Panc1 (cell line): ENCODE data around the gene GABRR1. TPM values are rescaled to one million over a fixed set of nuclear protein-coding genes. Genes with fewer than 3 reads are reported as not detected.

Experiments used
- ATAC-seq: fragments of 200-7000 bp; cut with Tn5 transposase; 2 replicates; pipeline ENCODE4 v1.9.1; 2020; ENCODE audit warnings: mild to moderate bottlenecking, moderate library complexity
- BruUV-seq: library from RNA; stranded (reverse); fragments of 400-500 nt; replicated peaks from 2 replicates; lab custom pipeline; 2021; lab: Mats Ljungman, UMichigan
- CTCF ChIA-PET: fragments of 300-600 bp; sonication (Branson Sonifier 250); formaldehyde crosslinking; loops from one replicate; lab custom pipeline; 2022; ENCODE audit warnings: antibody characterized with exemption; lab: Charles Lee
- POLR2A ChIA-PET: fragments of 300-600 bp; sonication (Branson Sonifier 250); formaldehyde crosslinking; loops from one replicate; lab custom pipeline; 2022; ENCODE audit warnings: antibody characterized with exemption; lab: Charles Lee
- DNase-seq: peaks from one replicate; pipeline ENCODE4 v3.0.0-alpha.2; 2010; ENCODE audit warnings: low read depth, low spot score
- H3K27ac ChIP-seq: 2 replicates; pipeline ENCODE4 v1.5.1; 2011; ENCODE audit warnings: mild to moderate bottlenecking, low read length, inconsistent platforms
- H3K27me3 ChIP-seq: fragments of 200-500 bp; sonication (Bioruptor generic); 2 replicates; pipeline ENCODE4 v1.6.0; 2014; ENCODE audit warnings: low read length, inconsistent platforms; ENCODE audit not compliant: control insufficient read depth, insufficient read depth
- H3K36me3 ChIP-seq: fragments of 200-500 bp; sonication (Bioruptor generic); 2 replicates; pipeline ENCODE4 v1.5.1; 2014; ENCODE audit warnings: inconsistent platforms, mild to moderate bottlenecking, low read length, moderate library complexity; ENCODE audit not compliant: control insufficient read depth, insufficient read depth
- H3K4me1 ChIP-seq: 2 replicates; pipeline ENCODE4 v1.5.1; 2011; ENCODE audit warnings: inconsistent platforms, mild to moderate bottlenecking, low read length, moderate library complexity; ENCODE audit not compliant: control insufficient read depth, insufficient read depth
- H3K4me3 ChIP-seq, 2 experiments: 2 replicates each; pipeline ENCODE4 v1.5.1; 2011 to 2012; ENCODE audit warnings: low read depth in 2 of 2, low read length in 2 of 2, mild to moderate bottlenecking in 2 of 2, inconsistent platforms in 1 of 2, moderate library complexity in 1 of 2
- H3K9me3 ChIP-seq: fragments of 200-500 bp; sonication (Bioruptor generic); 2 replicates; pipeline ENCODE4 v1.5.1; 2014; ENCODE audit warnings: low read depth, mild to moderate bottlenecking, inconsistent platforms, low read length, moderate library complexity; ENCODE audit not compliant: control insufficient read depth, insufficient read depth
- CTCF ChIP-seq: fragments of 450-650 bp; IDR thresholded peaks from 2 replicates; pipeline ENCODE4 v1.5.1; 2017; ENCODE audit warnings: mild to moderate bottlenecking
- POLR2AphosphoS5 ChIP-seq: IDR thresholded peaks from 2 replicates; pipeline ENCODE4 v1.6.1; 2012; ENCODE audit warnings: mild to moderate bottlenecking, low read depth, low read length, moderate library complexity
- SIN3A ChIP-seq: IDR thresholded peaks from 2 replicates; pipeline ENCODE4 v1.6.1; 2012; ENCODE audit warnings: low read depth, mild to moderate bottlenecking, low read length, moderate library complexity, borderline replicate concordance; ENCODE audit not compliant: insufficient read depth
- in situ Hi-C: cut with HindIII; loops from 2 replicates; pipeline ENCODE4 v1.10.0; 2016; ENCODE audit warnings: low sequenced_read_pairs, low pct_unique_long_range_greater_than_20kb
- intact Hi-C: fragments of 100-400 bp; cut with micrococcal nuclease; formaldehyde crosslinking; loops from one replicate; pipeline ENCODE4 v1.10.0; 2022; ENCODE audit not compliant: unreplicated experiment
- total RNA-seq: library from RNA; stranded (reverse); gene quantifications from one replicate; pipeline ENCODE4 v1.2.1, GENCODE V29; 2021; ENCODE audit not compliant: unreplicated experiment
- TF ChIP-seq, protein P1 (sequence below), 2 experiments: IDR thresholded peaks; 2 replicates each; pipeline ENCODE4 v1.6.1; 2011 to 2012; ENCODE audit warnings: low read depth in 2 of 2, control low read depth in 1 of 2, low read length in 1 of 2, mild to moderate bottlenecking in 1 of 2, moderate library complexity in 1 of 2; ENCODE audit not compliant: insufficient read depth in 1 of 2

Gene GABRR1
- total RNA-seq, 1 experiment from 2014 or later, result not detected

DNA sequence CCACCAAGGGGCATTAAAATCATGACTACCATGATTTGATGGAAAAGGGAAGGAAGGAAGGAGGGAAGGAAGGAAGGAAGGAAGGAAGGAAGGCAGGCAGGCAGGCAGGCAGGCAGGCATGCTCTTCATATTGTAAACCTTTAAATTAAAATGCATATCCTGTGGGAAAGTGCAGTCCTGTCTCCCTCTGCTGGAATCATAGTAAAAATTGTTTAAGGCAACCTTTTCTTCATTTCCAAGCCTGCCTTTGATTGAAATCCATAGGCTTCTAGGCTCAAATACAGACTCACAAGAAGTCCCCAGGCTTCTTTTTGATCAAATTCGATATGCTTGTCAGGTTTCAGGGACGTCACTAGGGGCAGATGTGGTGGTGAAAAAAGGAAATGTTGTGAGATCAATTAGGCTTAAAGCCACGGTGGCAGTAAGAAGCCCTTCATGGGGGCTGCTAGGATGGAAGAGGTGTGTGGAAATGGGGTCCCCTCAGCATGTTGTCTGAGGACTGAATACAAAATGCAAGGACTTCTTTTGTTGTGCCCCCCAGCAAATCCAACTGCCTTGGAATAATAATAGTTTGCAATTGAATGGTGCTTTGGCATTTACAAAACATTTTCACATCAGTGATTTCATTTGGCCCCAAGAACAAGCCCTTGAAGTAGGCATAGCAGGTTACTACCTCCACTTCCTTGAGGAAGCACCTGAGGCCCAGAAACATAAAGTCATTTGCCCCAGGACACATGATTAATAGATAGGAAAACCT is 25.6 kb upstream of the GABRR1 start:
- no peak for DNase-seq

GRCh38 chr6:89239338-89239737 is 22.2 kb upstream of the GABRR1 start:
- in situ Hi-C loops, result no loop called here
- H3K27ac ChIP-seq, result no peak overlapping the region
- no peaks in the 10 kb centered on the region for H3K36me3 ChIP-seq
- ATAC-seq, result no peak
- no peaks in the 10 kb centered on the region for H3K9me3 ChIP-seq
- intact Hi-C loops, result no loop called here
- ChIA-PET POLR2A (no interaction called here), CTCF (no interaction called here)
- H3K4me3 ChIP-seq, result no peak overlapping the region
- H3K27me3 ChIP-seq, result peaks cover 3% of the 10 kb centered on the region
- TF ChIP-seq CTCF, result peak; percentile 35
- no peak for TF ChIP-seq SIN3A
- TF ChIP-seq, protein P1, sequence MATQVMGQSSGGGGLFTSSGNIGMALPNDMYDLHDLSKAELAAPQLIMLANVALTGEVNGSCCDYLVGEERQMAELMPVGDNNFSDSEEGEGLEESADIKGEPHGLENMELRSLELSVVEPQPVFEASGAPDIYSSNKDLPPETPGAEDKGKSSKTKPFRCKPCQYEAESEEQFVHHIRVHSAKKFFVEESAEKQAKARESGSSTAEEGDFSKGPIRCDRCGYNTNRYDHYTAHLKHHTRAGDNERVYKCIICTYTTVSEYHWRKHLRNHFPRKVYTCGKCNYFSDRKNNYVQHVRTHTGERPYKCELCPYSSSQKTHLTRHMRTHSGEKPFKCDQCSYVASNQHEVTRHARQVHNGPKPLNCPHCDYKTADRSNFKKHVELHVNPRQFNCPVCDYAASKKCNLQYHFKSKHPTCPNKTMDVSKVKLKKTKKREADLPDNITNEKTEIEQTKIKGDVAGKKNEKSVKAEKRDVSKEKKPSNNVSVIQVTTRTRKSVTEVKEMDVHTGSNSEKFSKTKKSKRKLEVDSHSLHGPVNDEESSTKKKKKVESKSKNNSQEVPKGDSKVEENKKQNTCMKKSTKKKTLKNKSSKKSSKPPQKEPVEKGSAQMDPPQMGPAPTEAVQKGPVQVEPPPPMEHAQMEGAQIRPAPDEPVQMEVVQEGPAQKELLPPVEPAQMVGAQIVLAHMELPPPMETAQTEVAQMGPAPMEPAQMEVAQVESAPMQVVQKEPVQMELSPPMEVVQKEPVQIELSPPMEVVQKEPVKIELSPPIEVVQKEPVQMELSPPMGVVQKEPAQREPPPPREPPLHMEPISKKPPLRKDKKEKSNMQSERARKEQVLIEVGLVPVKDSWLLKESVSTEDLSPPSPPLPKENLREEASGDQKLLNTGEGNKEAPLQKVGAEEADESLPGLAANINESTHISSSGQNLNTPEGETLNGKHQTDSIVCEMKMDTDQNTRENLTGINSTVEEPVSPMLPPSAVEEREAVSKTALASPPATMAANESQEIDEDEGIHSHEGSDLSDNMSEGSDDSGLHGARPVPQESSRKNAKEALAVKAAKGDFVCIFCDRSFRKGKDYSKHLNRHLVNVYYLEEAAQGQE (IDR thresholded peaks at IDR 0.05; ENCODE audit: insufficient read depth in 1 of 2, low read depth in 2 of 2, low read length in 1 of 2), result no peak
- DNase-seq, result no peak
- no TSS peak for BruUV-seq
- no peaks in the 10 kb centered on the region for H3K4me1 ChIP-seq

More for the DNA sequence above, 25.6 kb upstream of the GABRR1 start:
- peak; percentile 80 for ATAC-seq
- no TSS peak for BruUV-seq
- no peak for TF ChIP-seq POLR2AphosphoS5
- TF ChIP-seq, protein P1 (IDR thresholded peaks at IDR 0.05; ENCODE audit: insufficient read depth in 1 of 2, low read depth in 2 of 2, low read length in 1 of 2), result no peak
- TF ChIP-seq CTCF, result peak; percentile 77
- no peak for TF ChIP-seq SIN3A
- in situ Hi-C loops, result no loop called here
- intact Hi-C loops, result loop anchor here (1.0 kb wide), 2 partner anchors 120 to 260 kb away; no protein-coding TSS in a partner anchor
- H3K27ac ChIP-seq, result no peak overlapping the region
- CTCF ChIA-PET, result interaction anchor here (1.0 to 2.0 kb wide), 2 partner anchors 258 to 260 kb away, joined by 3 to 9 read pairs; no protein-coding TSS in a partner anchor
- H3K36me3 ChIP-seq, result no peaks in the 10 kb centered on the region
- no peaks in the 10 kb centered on the region for H3K9me3 ChIP-seq
- peaks cover 13% of the 10 kb centered on the region for H3K27me3 ChIP-seq
- POLR2A ChIA-PET, result no interaction called here
- no peak overlapping the region for H3K4me3 ChIP-seq
- no peaks in the 10 kb centered on the region for H3K4me1 ChIP-seq
